ENCODE measurements around the gene CYREN. TPM values are rescaled to one million over a fixed set of nuclear protein-coding genes. Genes with fewer than 3 reads are reported as not detected.

Gene CYREN
- total and polyA plus RNA-seq, 2 of the 13 experiments (the other 11 are each of a cell fraction or from before 2014, with no cell fraction given) = 20.7 to 60.7 TPM

DNA sequence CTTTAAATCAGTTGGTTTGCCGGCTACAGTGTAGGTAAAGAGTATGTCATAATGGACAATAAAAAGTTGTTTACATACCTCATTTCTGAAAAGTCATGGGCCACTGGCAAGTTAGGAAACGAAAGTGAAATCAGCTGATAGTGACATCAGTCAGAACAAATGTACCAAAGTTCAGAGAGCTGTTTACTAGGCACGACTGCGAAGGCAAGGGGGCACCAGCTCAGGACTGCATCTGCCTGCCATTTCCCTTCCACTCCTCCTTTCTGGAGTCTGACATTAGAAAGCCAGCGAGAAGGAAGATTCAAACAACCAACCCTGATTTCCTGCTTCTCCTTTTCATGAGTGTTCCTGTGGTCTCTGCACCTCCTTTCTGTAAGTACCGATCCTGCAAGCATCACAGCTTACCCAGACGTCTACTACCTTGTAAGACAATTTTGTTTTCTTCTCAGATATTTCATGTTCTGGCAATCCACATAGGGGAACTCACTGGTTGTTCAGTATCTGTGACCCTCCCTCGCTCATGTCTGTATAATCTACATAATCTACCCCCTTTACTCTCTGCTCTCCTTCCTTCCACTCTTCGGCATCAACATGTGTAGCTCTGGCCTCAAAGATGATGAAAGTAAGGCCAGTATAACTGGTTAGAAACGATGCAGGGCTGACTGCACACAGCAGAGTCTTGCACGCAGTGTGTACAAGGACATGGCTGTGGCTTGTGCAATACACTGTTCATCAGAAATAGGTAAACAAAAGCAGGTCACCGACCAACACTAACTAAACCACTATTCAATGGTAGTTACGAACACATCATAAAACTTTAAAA lies 22.4 kb downstream of the CYREN start, which contains the start of gene TMEM140 (continued):
- TF ChIP-seq, protein P1, sequence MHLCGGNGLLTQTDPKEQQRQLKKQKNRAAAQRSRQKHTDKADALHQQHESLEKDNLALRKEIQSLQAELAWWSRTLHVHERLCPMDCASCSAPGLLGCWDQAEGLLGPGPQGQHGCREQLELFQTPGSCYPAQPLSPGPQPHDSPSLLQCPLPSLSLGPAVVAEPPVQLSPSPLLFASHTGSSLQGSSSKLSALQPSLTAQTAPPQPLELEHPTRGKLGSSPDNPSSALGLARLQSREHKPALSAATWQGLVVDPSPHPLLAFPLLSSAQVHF (CRISPR knock-in tag; IDR thresholded peaks at IDR 0.05) = no peak
- TF ChIP-seq ARNTL (CRISPR knock-in tag; IDR thresholded peaks at IDR 0.05) = peak; percentile 38; the same call in 1 of the 2 replicates
- no peak for TF ChIP-seq SKI (IDR thresholded peaks at IDR 0.05; ENCODE audit: partially characterized antibody)
- no peak for TF ChIP-seq CHD2 (IDR thresholded peaks at IDR 0.05; ENCODE audit: low read depth, low read length)
- TF ChIP-seq MED13 (CRISPR knock-in tag; IDR thresholded peaks at IDR 0.05) = no peak
- TF ChIP-seq CHD4 (IDR thresholded peaks at IDR 0.05; ENCODE audit: borderline replicate concordance, low read length) = no peak
- TF ChIP-seq FOXA1 (IDR thresholded peaks at IDR 0.05) = 0 out of 2 replicates have a peak, but pooled peaks have one; percentile 42
- TF ChIP-seq FOXA1 (CRISPR knock-in tag; IDR thresholded peaks at IDR 0.05) = peak; percentile 95
- TF ChIP-seq, protein P2, sequence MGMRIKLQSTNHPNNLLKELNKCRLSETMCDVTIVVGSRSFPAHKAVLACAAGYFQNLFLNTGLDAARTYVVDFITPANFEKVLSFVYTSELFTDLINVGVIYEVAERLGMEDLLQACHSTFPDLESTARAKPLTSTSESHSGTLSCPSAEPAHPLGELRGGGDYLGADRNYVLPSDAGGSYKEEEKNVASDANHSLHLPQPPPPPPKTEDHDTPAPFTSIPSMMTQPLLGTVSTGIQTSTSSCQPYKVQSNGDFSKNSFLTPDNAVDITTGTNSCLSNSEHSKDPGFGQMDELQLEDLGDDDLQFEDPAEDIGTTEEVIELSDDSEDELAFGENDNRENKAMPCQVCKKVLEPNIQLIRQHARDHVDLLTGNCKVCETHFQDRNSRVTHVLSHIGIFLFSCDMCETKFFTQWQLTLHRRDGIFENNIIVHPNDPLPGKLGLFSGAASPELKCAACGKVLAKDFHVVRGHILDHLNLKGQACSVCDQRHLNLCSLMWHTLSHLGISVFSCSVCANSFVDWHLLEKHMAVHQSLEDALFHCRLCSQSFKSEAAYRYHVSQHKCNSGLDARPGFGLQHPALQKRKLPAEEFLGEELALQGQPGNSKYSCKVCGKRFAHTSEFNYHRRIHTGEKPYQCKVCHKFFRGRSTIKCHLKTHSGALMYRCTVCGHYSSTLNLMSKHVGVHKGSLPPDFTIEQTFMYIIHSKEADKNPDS (CRISPR knock-in tag; IDR thresholded peaks at IDR 0.05) = no peak
- TF ChIP-seq MEIS2 (CRISPR knock-in tag; IDR thresholded peaks at IDR 0.05) = peak; percentile 78
- TF ChIP-seq, protein P3, sequence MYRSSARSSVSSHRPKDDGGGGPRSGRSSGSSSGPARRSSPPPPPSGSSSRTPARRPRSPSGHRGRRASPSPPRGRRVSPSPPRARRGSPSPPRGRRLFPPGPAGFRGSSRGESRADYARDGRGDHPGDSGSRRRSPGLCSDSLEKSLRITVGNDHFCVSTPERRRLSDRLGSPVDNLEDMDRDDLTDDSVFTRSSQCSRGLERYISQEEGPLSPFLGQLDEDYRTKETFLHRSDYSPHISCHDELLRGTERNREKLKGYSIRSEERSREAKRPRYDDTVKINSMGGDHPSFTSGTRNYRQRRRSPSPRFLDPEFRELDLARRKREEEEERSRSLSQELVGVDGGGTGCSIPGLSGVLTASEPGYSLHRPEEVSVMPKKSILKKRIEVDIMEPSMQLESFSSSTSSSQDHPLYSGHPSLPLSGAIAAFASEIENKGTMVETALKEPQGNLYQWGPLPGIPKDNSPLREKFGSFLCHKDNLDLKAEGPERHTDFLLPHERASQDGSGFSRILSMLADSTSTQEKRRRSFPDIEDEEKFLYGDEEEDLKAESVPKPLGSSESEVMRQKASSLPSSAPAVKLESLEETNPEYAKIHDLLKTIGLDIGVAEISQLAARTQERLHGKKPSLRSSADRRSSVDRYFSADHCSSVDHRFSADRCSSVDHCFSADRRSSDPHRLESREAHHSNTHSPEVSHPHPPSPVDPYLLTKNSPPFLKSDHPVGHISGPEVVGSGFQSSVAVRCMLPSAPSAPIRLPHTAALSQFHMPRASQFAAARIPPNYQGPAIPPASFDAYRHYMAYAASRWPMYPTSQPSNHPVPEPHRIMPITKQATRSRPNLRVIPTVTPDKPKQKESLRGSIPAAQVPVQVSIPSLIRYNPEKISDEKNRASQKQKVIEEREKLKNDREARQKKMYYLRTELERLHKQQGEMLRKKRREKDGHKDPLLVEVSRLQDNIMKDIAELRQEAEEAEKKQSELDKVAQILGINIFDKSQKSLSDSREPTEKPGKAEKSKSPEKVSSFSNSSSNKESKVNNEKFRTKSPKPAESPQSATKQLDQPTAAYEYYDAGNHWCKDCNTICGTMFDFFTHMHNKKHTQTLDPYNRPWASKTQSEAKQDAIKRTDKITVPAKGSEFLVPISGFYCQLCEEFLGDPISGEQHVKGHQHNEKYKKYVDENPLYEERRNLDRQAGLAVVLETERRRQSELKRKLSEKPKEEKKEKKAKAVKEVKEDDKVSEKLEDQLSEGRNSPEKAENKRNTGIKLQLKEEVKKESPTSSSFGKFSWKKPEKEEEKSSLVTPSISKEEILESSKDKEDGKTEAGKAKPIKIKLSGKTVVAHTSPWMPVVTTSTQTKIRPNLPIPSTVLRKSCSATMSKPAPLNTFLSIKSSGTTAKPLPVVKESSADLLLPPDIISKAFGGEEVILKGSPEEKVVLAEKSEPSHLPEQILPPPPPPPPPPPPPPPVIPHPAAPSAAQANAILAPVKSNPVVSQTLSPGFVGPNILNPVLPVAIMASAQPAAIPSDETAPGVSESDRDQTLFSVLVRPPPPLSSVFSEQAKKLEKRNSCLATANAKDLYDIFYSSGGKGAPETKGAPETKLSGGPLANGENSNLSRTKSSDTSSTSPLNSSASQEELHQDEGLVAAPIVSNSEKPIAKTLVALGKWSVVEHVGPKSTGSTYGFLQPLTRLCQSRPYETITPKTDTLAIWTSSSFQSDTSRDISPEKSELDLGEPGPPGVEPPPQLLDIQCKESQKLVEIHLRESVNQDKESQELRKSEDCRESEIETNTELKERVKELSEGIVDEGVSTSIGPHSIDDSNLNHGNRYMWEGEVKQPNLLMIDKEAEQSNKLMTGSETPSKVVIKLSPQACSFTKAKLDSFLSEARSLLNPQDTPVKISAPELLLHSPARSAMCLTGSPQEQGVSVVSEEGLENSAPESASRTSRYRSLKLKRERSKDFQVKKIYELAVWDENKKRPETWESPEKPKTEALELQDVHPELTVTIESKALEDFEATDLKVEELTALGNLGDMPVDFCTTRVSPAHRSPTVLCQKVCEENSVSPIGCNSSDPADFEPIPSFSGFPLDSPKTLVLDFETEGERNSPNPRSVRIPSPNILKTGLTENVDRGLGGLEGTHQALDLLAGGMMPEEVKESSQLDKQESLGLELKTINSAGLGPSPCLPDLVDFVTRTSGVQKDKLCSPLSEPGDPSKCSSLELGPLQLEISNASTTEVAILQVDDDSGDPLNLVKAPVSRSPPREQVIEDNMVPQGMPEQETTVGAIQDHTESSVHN (CRISPR knock-in tag; IDR thresholded peaks at IDR 0.05) = no peak
- TF ChIP-seq, protein P4, sequence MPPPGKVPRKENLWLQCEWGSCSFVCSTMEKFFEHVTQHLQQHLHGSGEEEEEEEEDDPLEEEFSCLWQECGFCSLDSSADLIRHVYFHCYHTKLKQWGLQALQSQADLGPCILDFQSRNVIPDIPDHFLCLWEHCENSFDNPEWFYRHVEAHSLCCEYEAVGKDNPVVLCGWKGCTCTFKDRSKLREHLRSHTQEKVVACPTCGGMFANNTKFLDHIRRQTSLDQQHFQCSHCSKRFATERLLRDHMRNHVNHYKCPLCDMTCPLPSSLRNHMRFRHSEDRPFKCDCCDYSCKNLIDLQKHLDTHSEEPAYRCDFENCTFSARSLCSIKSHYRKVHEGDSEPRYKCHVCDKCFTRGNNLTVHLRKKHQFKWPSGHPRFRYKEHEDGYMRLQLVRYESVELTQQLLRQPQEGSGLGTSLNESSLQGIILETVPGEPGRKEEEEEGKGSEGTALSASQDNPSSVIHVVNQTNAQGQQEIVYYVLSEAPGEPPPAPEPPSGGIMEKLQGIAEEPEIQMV (CRISPR knock-in tag; IDR thresholded peaks at IDR 0.05; ENCODE audit: low read depth) = 0 out of 2 replicates have a peak, but pooled peaks have one; percentile 46
- TF ChIP-seq, protein P5, sequence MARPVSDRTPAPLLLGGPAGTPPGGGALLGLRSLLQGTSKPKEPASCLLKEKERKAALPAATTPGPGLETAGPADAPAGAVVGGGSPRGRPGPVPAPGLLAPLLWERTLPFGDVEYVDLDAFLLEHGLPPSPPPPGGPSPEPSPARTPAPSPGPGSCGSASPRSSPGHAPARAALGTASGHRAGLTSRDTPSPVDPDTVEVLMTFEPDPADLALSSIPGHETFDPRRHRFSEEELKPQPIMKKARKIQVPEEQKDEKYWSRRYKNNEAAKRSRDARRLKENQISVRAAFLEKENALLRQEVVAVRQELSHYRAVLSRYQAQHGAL (CRISPR knock-in tag; IDR thresholded peaks at IDR 0.05; ENCODE audit: not compliant biosample characterization) = no peak
- TF ChIP-seq, protein P6, sequence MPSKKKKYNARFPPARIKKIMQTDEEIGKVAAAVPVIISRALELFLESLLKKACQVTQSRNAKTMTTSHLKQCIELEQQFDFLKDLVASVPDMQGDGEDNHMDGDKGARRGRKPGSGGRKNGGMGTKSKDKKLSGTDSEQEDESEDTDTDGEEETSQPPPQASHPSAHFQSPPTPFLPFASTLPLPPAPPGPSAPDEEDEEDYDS (CRISPR knock-in tag; IDR thresholded peaks at IDR 0.05) = peak; percentile 50; the same call in 1 of the 2 replicates
- peak; percentile 90 for TF ChIP-seq MED1 (CRISPR knock-in tag; IDR thresholded peaks at IDR 0.05)
